Muscle of leg (tissue), 16 donors: ENCODE measurements around the gene RPL26. TPM values are rescaled to one million over a fixed set of nuclear protein-coding genes. Genes with fewer than 3 reads are reported as not detected.
A peak's percentile ranks its signal among the peaks of the same experiment; 100 is the strongest.

ENCODE experiments used
- DNase-seq: peaks from one replicate; pipeline ENCODE4 v3.0.0; 2013
- H3K27ac ChIP-seq: one replicate; pipeline ENCODE4 v1.5.1; 2013; ENCODE audit warnings: mild to moderate bottlenecking, low read length, control low read depth
- H3K27me3 ChIP-seq: one replicate; pipeline ENCODE4 v1.6.1; 2013; ENCODE audit warnings: low read length; ENCODE audit not compliant: control insufficient read depth, insufficient read depth
- H3K36me3 ChIP-seq: one replicate; pipeline ENCODE4 v1.6.1; 2013; ENCODE audit warnings: low read length; ENCODE audit not compliant: control insufficient read depth, insufficient read depth
- H3K4me1 ChIP-seq: one replicate; pipeline ENCODE4 v1.6.1; 2013; ENCODE audit warnings: low read length; ENCODE audit not compliant: control insufficient read depth, insufficient read depth
- H3K4me3 ChIP-seq: one replicate; pipeline ENCODE4 v1.5.1; 2013; ENCODE audit warnings: low read length, control low read depth
- H3K9me3 ChIP-seq: replicated peaks from 2 replicates; pipeline ENCODE4 v1.6.1; 2013; ENCODE audit warnings: low read depth, low read length; ENCODE audit not compliant: control insufficient read depth
- WGBS: methylation state at CpG from one replicate; pipeline ENCODE4 v1.1.5; 2013; ENCODE audit warnings: missing lambda C conversion rate; ENCODE audit not compliant: insufficient coverage; 5-methylcytosine and 5-hydroxymethylcytosine counted together
- long read RNA-seq, 11 donors: transcript quantifications; one replicate each; lab custom pipeline, GENCODE V29; 2026
- polyA plus RNA-seq, 8 donors: library from polyadenylated mRNA; unstranded; fragments of 120-200 nt; gene quantifications; one replicate each; pipeline versions ENCODE4 v1.2.1 to v1.2.3, GENCODE V29; 2013; ENCODE audit warnings: inconsistent platforms in 1 of 8, low replicate concordance in 1 of 8; ENCODE audit not compliant: insufficient read length in 8 of 8, insufficient read depth in 1 of 8
- total RNA-seq: library from RNA; stranded (reverse); fragments of 120-200 nt; gene quantifications from one replicate; pipeline ENCODE4 v1.2.4, GENCODE V29; 2013

Gene RPL26
- total RNA-seq (7,287 TPM), polyA plus RNA-seq (1,000 to 10,000 TPM; 2,833 to 4,183 (median 3,234) TPM)
- long read RNA-seq, donor 1, transcript RPL26-204 (3 exons, 1,002 nt): minor isoform, 25 of 1,376 reads
- long read RNA-seq, donor 1, transcript RPL26-203 (2 exons, 569 nt): minor isoform, 12 of 1,376 reads
- long read RNA-seq, donor 1, transcript RPL26-214 (4 exons, 528 nt): major isoform, 992 of 1,376 reads
- long read RNA-seq, donor 1, transcript RPL26-202 (2 exons, 456 nt): minor isoform, 32 of 1,376 reads
- long read RNA-seq, donor 1, partial matches to known transcripts: 244 of 1,376 reads
- long read RNA-seq, donor 1, other reads (novel, unspliced or antisense): 63 of 1,376 reads
- long read RNA-seq, donor 2, transcript RPL26-204 (3 exons, 1,002 nt): minor isoform, 13 of 402 reads
- long read RNA-seq, donor 2, transcript RPL26-202 (2 exons, 456 nt): minor isoform, 34 of 402 reads
- long read RNA-seq, donor 2, transcript RPL26-214 (4 exons, 528 nt): major isoform, 272 of 402 reads
- long read RNA-seq, donor 2, partial matches to known transcripts: 65 of 402 reads
- long read RNA-seq, donor 2, other reads (novel, unspliced or antisense): 16 of 402 reads
- long read RNA-seq, donor 3, transcript RPL26-204 (3 exons, 1,002 nt): minor isoform, 27 of 2,353 reads
- long read RNA-seq, donor 3, transcript RPL26-214 (4 exons, 528 nt): major isoform, 1,790 of 2,353 reads
- long read RNA-seq, donor 3, transcript RPL26-202 (2 exons, 456 nt): minor isoform, 48 of 2,353 reads
- long read RNA-seq, donor 3, transcript RPL26-203 (2 exons, 569 nt): minor isoform, 13 of 2,353 reads
- long read RNA-seq, donor 3, partial matches to known transcripts: 448 of 2,353 reads
- long read RNA-seq, donor 3, other reads (novel, unspliced or antisense): 18 of 2,353 reads
- long read RNA-seq, donor 4, transcript RPL26-214 (4 exons, 528 nt): major isoform, 1,326 of 1,861 reads
- long read RNA-seq, donor 4, transcript RPL26-203 (2 exons, 569 nt): minor isoform, 11 of 1,861 reads
- long read RNA-seq, donor 4, transcript RPL26-204 (3 exons, 1,002 nt): minor isoform, 47 of 1,861 reads
- long read RNA-seq, donor 4, transcript RPL26-202 (2 exons, 456 nt): minor isoform, 43 of 1,861 reads
- long read RNA-seq, donor 4, partial matches to known transcripts: 354 of 1,861 reads
- long read RNA-seq, donor 4, other reads (novel, unspliced or antisense): 67 of 1,861 reads
- long read RNA-seq, donor 5, transcript RPL26-204 (3 exons, 1,002 nt): minor isoform, 100 of 5,109 reads
- long read RNA-seq, donor 5, transcript RPL26-203 (2 exons, 569 nt): minor isoform, 34 of 5,109 reads
- long read RNA-seq, donor 5, transcript RPL26-214 (4 exons, 528 nt): major isoform, 3,960 of 5,109 reads
- long read RNA-seq, donor 5, transcript RPL26-202 (2 exons, 456 nt): minor isoform, 113 of 5,109 reads
- long read RNA-seq, donor 5, partial matches to known transcripts: 718 of 5,109 reads
- long read RNA-seq, donor 5, other reads (novel, unspliced or antisense): 156 of 5,109 reads
- long read RNA-seq, donor 6, transcript RPL26-214 (4 exons, 528 nt): major isoform, 4,579 of 5,988 reads
- long read RNA-seq, donor 6, transcript RPL26-202 (2 exons, 456 nt): minor isoform, 152 of 5,988 reads
- long read RNA-seq, donor 6, transcript RPL26-204 (3 exons, 1,002 nt): minor isoform, 152 of 5,988 reads
- long read RNA-seq, donor 6, transcript RPL26-203 (2 exons, 569 nt): minor isoform, 33 of 5,988 reads
- long read RNA-seq, donor 6, partial matches to known transcripts: 919 of 5,988 reads
- long read RNA-seq, donor 6, other reads (novel, unspliced or antisense): 124 of 5,988 reads
- long read RNA-seq, donor 7, transcript RPL26-202 (2 exons, 456 nt): minor isoform, 137 of 4,128 reads
- long read RNA-seq, donor 7, transcript RPL26-203 (2 exons, 569 nt): minor isoform, 23 of 4,128 reads
- long read RNA-seq, donor 7, transcript RPL26-204 (3 exons, 1,002 nt): minor isoform, 98 of 4,128 reads
- long read RNA-seq, donor 7, transcript RPL26-214 (4 exons, 528 nt): major isoform, 3,106 of 4,128 reads
- long read RNA-seq, donor 7, partial matches to known transcripts: 610 of 4,128 reads
- long read RNA-seq, donor 7, other reads (novel, unspliced or antisense): 135 of 4,128 reads
- long read RNA-seq, donor 8, transcript RPL26-204 (3 exons, 1,002 nt): minor isoform, 100 of 3,059 reads
- long read RNA-seq, donor 8, transcript RPL26-202 (2 exons, 456 nt): minor isoform, 201 of 3,059 reads
- long read RNA-seq, donor 8, transcript RPL26-203 (2 exons, 569 nt): minor isoform, 17 of 3,059 reads
- long read RNA-seq, donor 8, transcript RPL26-214 (4 exons, 528 nt): major isoform, 2,090 of 3,059 reads
- long read RNA-seq, donor 8, partial matches to known transcripts: 565 of 3,059 reads
- long read RNA-seq, donor 8, other reads (novel, unspliced or antisense): 64 of 3,059 reads
- long read RNA-seq, donor 9, transcript RPL26-214 (4 exons, 528 nt): major isoform, 1,920 of 2,583 reads
- long read RNA-seq, donor 9, transcript RPL26-203 (2 exons, 569 nt): minor isoform, 18 of 2,583 reads
- long read RNA-seq, donor 9, transcript RPL26-202 (2 exons, 456 nt): minor isoform, 98 of 2,583 reads
- long read RNA-seq, donor 9, transcript RPL26-204 (3 exons, 1,002 nt): minor isoform, 93 of 2,583 reads
- long read RNA-seq, donor 9, partial matches to known transcripts: 369 of 2,583 reads
- long read RNA-seq, donor 9, other reads (novel, unspliced or antisense): 70 of 2,583 reads
- long read RNA-seq, donor 10, transcript RPL26-203 (2 exons, 569 nt): minor isoform, 27 of 4,810 reads
- long read RNA-seq, donor 10, transcript RPL26-204 (3 exons, 1,002 nt): minor isoform, 135 of 4,810 reads
- long read RNA-seq, donor 10, transcript RPL26-202 (2 exons, 456 nt): minor isoform, 263 of 4,810 reads
- long read RNA-seq, donor 10, transcript RPL26-214 (4 exons, 528 nt): major isoform, 3,393 of 4,810 reads
- long read RNA-seq, donor 10, partial matches to known transcripts: 852 of 4,810 reads
- long read RNA-seq, donor 10, other reads (novel, unspliced or antisense): 113 of 4,810 reads
- long read RNA-seq, donor 11, transcript RPL26-202 (2 exons, 456 nt): minor isoform, 93 of 3,006 reads
- long read RNA-seq, donor 11, transcript RPL26-214 (4 exons, 528 nt): major isoform, 2,299 of 3,006 reads
- long read RNA-seq, donor 11, transcript RPL26-204 (3 exons, 1,002 nt): minor isoform, 72 of 3,006 reads
- long read RNA-seq, donor 11, transcript RPL26-203 (2 exons, 569 nt): minor isoform, 27 of 3,006 reads
- long read RNA-seq, donor 11, partial matches to known transcripts: 428 of 3,006 reads
- long read RNA-seq, donor 11, other reads (novel, unspliced or antisense): 69 of 3,006 reads

- peaks cover 34% of the 10 kb centered on the region for H3K36me3 ChIP-seq
- H3K9me3 ChIP-seq: no peaks in the 10 kb centered on the region
- no peaks in the 10 kb centered on the region for H3K27me3 ChIP-seq
- peak within 1 kb of the TSS; percentile 86 for H3K27ac ChIP-seq
- H3K4me1 ChIP-seq: peaks cover 23% of the 10 kb centered on the region
- peak; percentile 99 for DNase-seq
- under 1% methylated on average over 53 of the region's 55 CpGs for WGBS
- H3K4me3 ChIP-seq: peak within 1 kb of the TSS; percentile 94
Measured at GRCh38 chr17:8383143-8383822, at the start of gene RPL26. Gene RPL26, minus strand, starts transcription at chr17:8383193. Its CDS starts 883 bp downstream, at chr17:8382310.

- no peak overlapping the region for H3K4me3 ChIP-seq
- 83% methylated on average over 3 of the region's 7 CpGs for WGBS
- DNase-seq: no peak
Measured at GRCh38 chr17:8430966-8431365, 48.0 kb upstream of the RPL26 start.

GRCh38 chr17:8426802-8427201 lies 43.8 kb upstream of the RPL26 start:
- Histone ChIP-seq H3K4me3 (no peak overlapping the region), H3K36me3 (no peaks in the 10 kb centered on the region), H3K9me3 (no peaks in the 10 kb centered on the region), H3K4me1 (no peaks in the 10 kb centered on the region), H3K27ac (no peak overlapping the region), H3K27me3 (no peaks in the 10 kb centered on the region)
- no CpG with 5 or more reads among the region's 3 CpGs for WGBS
- no peak for DNase-seq

More at GRCh38 chr17:8430966-8431365, 48.0 kb upstream of the RPL26 start:
- Histone ChIP-seq H3K4me1 (no peaks in the 10 kb centered on the region), H3K9me3 (no peaks in the 10 kb centered on the region), H3K27ac (no peak overlapping the region), H3K36me3 (no peaks in the 10 kb centered on the region), H3K27me3 (no peaks in the 10 kb centered on the region)

GRCh38 chr17:8426094-8426720 lies 43.2 kb upstream of the RPL26 start:
- Histone ChIP-seq H3K9me3 (no peaks in the 10 kb centered on the region), H3K4me3 (no peak overlapping the region), H3K36me3 (no peaks in the 10 kb centered on the region), H3K4me1 (no peaks in the 10 kb centered on the region), H3K27me3 (peaks cover 2% of the 10 kb centered on the region), H3K27ac (no peak overlapping the region)
- WGBS: 53% methylated on average over 3 of the region's 6 CpGs
- no peak for DNase-seq

- Histone ChIP-seq H3K27ac (no peak overlapping the region), H3K36me3 (no peaks in the 10 kb centered on the region), H3K4me1 (peaks cover 2% of the 10 kb centered on the region), H3K9me3 (no peaks in the 10 kb centered on the region), H3K4me3 (no peak overlapping the region), H3K27me3 (peaks cover 6% of the 10 kb centered on the region)
- no peak for DNase-seq
- WGBS: 40% methylated on average over 1 of the region's 3 CpGs
Measured at GRCh38 chr17:8421571-8421970, 38.6 kb upstream of the RPL26 start.

GRCh38 chr17:8420041-8420934 lies 37.3 kb upstream of the RPL26 start:
- no peaks in the 10 kb centered on the region for H3K36me3 ChIP-seq
- H3K27me3 ChIP-seq: peaks cover 6% of the 10 kb centered on the region
- H3K4me3 ChIP-seq: no peak overlapping the region
- DNase-seq: peak; percentile 63
- peaks cover 2% of the 10 kb centered on the region for H3K4me1 ChIP-seq
- 40% methylated on average over 1 of the region's 5 CpGs for WGBS
- H3K27ac ChIP-seq: no peak overlapping the region
- H3K9me3 ChIP-seq: no peaks in the 10 kb centered on the region
